SJSA1 (cell line): ENCODE data around the gene NCOA3. TPM values are rescaled to one million over a fixed set of nuclear protein-coding genes. Genes with fewer than 3 reads are reported as not detected.

ENCODE experiments used
- DNase-seq, 2 experiments: peaks; one replicate each; pipeline ENCODE4 v3.0.0-alpha.2; 2015 to 2020; ENCODE audit warnings: low spot score in 2 of 2, low read depth in 1 of 2
- H3K27ac ChIP-seq: fragments of 250-450 bp; sonication (Bioruptor Pico); 2 replicates; pipeline ENCODE4 v1.5.1; 2020; ENCODE audit warnings: mild to moderate bottlenecking, moderate library complexity
- H3K27me3 ChIP-seq: fragments of 250-450 bp; sonication (Bioruptor Pico); replicated peaks from 2 replicates; pipeline ENCODE4 v1.5.1; 2020; ENCODE audit warnings: mild to moderate bottlenecking, moderate library complexity
- H3K36me3 ChIP-seq: fragments of 250-450 bp; sonication (Bioruptor Pico); 2 replicates; pipeline ENCODE4 v1.5.1; 2020; ENCODE audit warnings: mild to moderate bottlenecking
- H3K4me1 ChIP-seq: fragments of 250-450 bp; sonication (Bioruptor Pico); replicated peaks from 2 replicates; pipeline ENCODE4 v1.6.1; 2021; ENCODE audit warnings: mild to moderate bottlenecking
- H3K4me3 ChIP-seq: fragments of 250-450 bp; sonication (Bioruptor Pico); 2 replicates; pipeline ENCODE4 v1.5.1; 2020; ENCODE audit warnings: mild to moderate bottlenecking
- H3K9me3 ChIP-seq: fragments of 250-450 bp; sonication (Bioruptor Pico); replicated peaks from 2 replicates; pipeline ENCODE4 v1.5.1; 2020; ENCODE audit warnings: mild to moderate bottlenecking
- total RNA-seq: library from RNA; depleted of rRNA; stranded (reverse); fragments of >200 nt; shearing (Covaris generic); gene quantifications from 2 replicates; pipeline ENCODE4 v1.2.3, GENCODE V29; 2014

NCOA3 gene
- total RNA-seq, 1 experiment from 2014 or later: 20.4 TPM

- H3K36me3 ChIP-seq: no peaks in the 10 kb centered on the region
- no peaks in the 10 kb centered on the region for H3K9me3 ChIP-seq
- no peaks in the 10 kb centered on the region for H3K27me3 ChIP-seq
- no peak overlapping the region for H3K27ac ChIP-seq
- H3K4me1 ChIP-seq: no peaks in the 10 kb centered on the region
- no peak overlapping the region for H3K4me3 ChIP-seq
- no peak for DNase-seq
Observed at GRCh38 chr20:47659904-47660601, 158.4 kb downstream of the NCOA3 start.

GRCh38 chr20:47660602-47660905 is 158.9 kb downstream of the NCOA3 start:
- Histone ChIP-seq H3K9me3 (no peaks in the 10 kb centered on the region), H3K27me3 (no peaks in the 10 kb centered on the region), H3K36me3 (no peaks in the 10 kb centered on the region), H3K4me1 (no peaks in the 10 kb centered on the region), H3K4me3 (no peak overlapping the region), H3K27ac (no peak overlapping the region)
- no peak for DNase-seq

- Histone ChIP-seq H3K9me3 (no peaks in the 10 kb centered on the region), H3K27me3 (no peaks in the 10 kb centered on the region), H3K4me1 (no peaks in the 10 kb centered on the region), H3K4me3 (no peak overlapping the region), H3K27ac (no peak overlapping the region), H3K36me3 (no peaks in the 10 kb centered on the region)
- DNase-seq: peak in 1 of 2 experiments; percentile 22
Observed at GRCh38 chr20:47660983-47661700, 159.5 kb downstream of the NCOA3 start.

- H3K36me3 ChIP-seq: no peaks in the 10 kb centered on the region
- no peaks in the 10 kb centered on the region for H3K4me1 ChIP-seq
- H3K9me3 ChIP-seq: no peaks in the 10 kb centered on the region
- no peak overlapping the region for H3K27ac ChIP-seq
- no peaks in the 10 kb centered on the region for H3K27me3 ChIP-seq
- H3K4me3 ChIP-seq: no peak overlapping the region
- peak in 1 of 2 experiments; percentile 31 for DNase-seq
Observed at GRCh38 chr20:47661714-47662113, 160.0 kb downstream of the NCOA3 start.

DNA sequence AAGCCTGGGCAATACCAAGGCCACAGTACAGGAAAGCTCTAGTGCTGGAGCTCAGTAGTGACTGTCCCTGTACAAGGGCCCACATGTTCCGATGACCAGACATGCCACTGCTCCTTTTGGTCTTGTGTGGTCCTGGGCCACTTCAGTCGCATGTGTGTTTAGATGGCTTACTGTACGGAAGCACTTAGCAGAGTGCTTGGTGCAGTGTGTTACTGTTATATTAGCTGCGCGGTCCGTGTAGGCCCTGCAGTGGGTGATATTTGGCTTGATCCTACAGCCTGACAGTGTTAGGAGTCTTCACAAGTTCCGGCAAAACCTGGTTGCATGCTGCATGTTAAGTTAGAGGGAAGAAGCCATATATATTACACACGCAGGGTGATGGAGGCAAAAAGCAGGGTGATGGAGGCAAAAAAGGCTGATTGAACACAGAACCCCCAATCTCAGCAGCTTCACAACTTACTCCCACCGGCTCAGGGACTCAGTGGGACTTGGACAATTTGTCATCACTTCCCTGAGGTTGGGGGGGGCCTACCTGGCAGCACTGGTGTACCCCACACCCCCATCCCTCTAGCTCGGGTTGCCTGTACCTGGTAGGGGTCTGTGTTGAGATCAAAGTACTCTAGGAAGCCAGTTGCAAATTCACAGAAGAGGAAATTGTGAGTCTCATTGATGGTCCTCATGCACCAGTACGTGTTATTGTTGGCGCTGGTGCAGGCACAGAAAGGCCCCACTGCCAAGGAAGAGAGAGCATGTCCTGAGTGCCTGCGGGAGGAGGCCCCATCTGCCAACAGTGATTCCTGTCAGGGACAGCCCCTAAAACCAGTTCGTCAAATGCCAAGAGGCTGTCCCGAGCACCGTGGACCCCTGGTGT is 161.0 kb downstream of the NCOA3 start:
- Histone ChIP-seq H3K27ac (no peak overlapping the region), H3K4me1 (no peaks in the 10 kb centered on the region), H3K9me3 (no peaks in the 10 kb centered on the region), H3K27me3 (no peaks in the 10 kb centered on the region), H3K36me3 (no peaks in the 10 kb centered on the region), H3K4me3 (no peak overlapping the region)
- peak in 1 of 2 experiments; percentile 35 for DNase-seq

DNA sequence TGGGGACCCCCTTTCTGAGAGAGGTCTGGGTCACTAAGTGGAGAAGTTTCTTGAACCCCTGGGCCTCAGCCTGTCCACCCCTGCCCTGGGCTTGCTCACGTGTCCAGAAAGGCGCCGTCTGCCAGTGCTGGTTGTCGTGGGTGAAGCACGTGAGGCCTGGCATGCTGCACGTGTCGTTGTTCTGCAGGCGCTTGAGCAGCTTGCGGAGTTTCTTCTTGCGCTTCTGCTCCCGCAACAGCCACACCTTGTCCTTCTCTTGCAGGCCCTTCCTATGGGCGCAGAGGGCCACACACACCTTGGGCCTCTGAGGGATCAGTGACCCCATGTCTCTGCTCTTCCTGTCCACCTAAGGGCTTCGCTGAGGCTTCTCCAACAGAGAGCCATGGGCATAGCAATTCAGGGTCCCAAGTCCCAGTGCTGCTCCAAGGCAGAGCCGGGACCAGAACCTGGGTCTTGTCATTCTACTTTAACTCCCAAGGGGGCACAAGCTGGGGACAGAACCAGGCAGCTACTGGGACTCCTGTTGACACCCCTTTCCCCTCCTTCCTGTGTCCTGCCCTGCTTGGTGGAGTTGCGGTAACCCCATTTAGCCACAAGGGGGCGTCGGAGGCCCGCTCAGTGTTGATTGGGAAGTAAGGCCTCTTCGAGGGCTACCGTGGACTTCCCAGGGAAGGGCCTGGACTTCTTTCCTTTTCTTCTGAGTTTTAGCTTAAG is 161.8 kb downstream of the NCOA3 start:
- Histone ChIP-seq H3K27ac (no peak overlapping the region), H3K36me3 (no peaks in the 10 kb centered on the region)
- DNase-seq: peak; percentile 70 to 79

DNA sequence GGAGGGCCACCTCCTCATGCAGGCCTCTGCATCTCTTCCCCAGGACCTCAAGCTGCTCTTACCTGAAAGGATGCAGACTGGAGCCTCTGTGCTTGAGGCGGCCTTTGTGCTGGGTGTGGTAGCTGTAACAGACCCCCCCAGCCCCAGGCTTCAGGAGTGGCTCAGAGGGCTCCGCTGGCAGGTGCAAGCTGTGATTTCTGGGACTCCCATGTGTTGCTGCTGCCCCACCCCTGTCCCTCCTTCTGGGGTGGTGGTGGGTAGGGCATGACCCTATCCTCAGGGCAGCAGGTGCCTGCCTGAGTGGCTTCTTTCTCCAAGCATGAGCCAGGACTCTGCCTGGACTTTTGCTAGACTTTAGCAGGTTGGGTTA is 162.4 kb downstream of the NCOA3 start:
- H3K4me1 ChIP-seq: no peaks in the 10 kb centered on the region
- no peaks in the 10 kb centered on the region for H3K36me3 ChIP-seq
- no peaks in the 10 kb centered on the region for H3K9me3 ChIP-seq
- H3K27me3 ChIP-seq: no peaks in the 10 kb centered on the region
- no peak for DNase-seq
- no peak overlapping the region for H3K27ac ChIP-seq
- no peak overlapping the region for H3K4me3 ChIP-seq

More for the DNA sequence above, 161.8 kb downstream of the NCOA3 start:
- H3K27me3 ChIP-seq: no peaks in the 10 kb centered on the region
- H3K9me3 ChIP-seq: no peaks in the 10 kb centered on the region
- H3K4me1 ChIP-seq: no peaks in the 10 kb centered on the region
- no peak overlapping the region for H3K4me3 ChIP-seq

- DNase-seq: peak in 1 of 2 experiments; percentile 30
- H3K27ac ChIP-seq: no peak overlapping the region
- no peaks in the 10 kb centered on the region for H3K4me1 ChIP-seq
- no peaks in the 10 kb centered on the region for H3K27me3 ChIP-seq
- no peaks in the 10 kb centered on the region for H3K36me3 ChIP-seq
- H3K9me3 ChIP-seq: no peaks in the 10 kb centered on the region
- H3K4me3 ChIP-seq: no peak overlapping the region
Observed at GRCh38 chr20:47664744-47665143, 163.1 kb downstream of the NCOA3 start.

DNA sequence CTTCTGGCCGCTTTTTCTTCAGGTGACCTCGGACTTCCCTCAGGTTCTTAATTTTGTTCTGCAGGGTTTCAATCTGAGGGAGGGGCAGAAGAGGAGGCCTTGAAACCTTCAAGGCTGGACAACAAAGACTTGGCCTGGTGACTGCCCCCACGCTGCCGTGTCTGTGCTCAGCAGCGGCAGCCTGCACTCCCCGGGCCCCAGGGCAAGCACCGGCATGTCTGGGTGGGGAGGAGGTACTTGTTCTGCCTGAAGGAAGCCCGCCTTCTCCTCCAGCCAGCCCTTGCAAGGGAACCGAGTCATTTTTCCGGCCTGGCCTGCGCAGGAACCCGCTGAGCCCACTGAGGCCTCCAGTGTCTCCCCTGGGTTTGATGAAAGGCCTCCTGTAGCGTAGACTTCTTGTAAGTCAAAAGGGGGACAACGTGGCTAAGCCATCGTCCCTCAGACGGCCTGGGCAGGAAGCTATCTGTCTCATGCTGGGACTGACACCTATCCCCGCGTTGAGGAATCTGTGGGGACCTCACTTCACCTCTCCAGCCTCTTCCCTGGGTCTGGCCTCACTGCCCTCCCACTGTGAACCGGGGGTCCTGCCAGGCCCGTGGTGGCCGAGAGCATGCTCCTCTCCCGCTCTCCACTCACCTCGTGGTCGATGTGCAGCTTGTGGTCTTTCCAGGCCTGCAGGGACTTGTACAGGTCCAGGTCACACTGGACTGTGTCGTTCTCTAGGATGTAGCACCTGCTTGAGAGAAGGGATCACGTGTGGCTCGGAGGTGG is 163.7 kb downstream of the NCOA3 start:
- Histone ChIP-seq H3K9me3 (no peaks in the 10 kb centered on the region), H3K27me3 (no peaks in the 10 kb centered on the region), H3K4me1 (no peaks in the 10 kb centered on the region), H3K36me3 (no peaks in the 10 kb centered on the region), H3K27ac (no peak overlapping the region), H3K4me3 (no peak overlapping the region)
- DNase-seq: peak in 1 of 2 experiments; percentile 33

- Histone ChIP-seq H3K4me1 (no peaks in the 10 kb centered on the region), H3K9me3 (no peaks in the 10 kb centered on the region), H3K36me3 (no peaks in the 10 kb centered on the region), H3K4me3 (no peak overlapping the region), H3K27me3 (no peaks in the 10 kb centered on the region), H3K27ac (no peak overlapping the region)
- peak in 1 of 2 experiments; percentile 33 for DNase-seq
Observed at GRCh38 chr20:47666304-47666703, 164.6 kb downstream of the NCOA3 start.

DNA sequence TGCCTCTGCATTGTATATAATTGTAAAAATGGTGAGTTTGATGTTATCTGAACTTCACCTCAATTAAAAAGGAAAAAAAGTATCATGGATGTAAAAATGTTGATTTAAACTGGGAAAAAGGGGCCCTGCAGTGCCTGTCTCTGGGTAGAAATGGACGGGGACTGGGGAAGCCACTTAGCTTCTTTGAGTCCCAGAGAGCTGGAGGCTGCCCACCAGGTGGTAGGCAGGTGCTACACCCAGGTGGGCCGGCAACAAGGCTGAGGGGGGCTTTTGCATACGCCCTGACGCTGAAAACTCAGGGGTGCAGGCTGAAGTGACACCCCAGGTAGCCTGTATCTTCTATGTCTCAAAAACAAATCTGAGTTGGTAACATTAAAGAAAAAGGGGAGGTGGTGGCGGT is 165.4 kb downstream of the NCOA3 start:
- DNase-seq: peak in 1 of 2 experiments; percentile 22
- H3K9me3 ChIP-seq: no peaks in the 10 kb centered on the region
- no peak overlapping the region for H3K27ac ChIP-seq
- H3K27me3 ChIP-seq: no peaks in the 10 kb centered on the region
- no peak overlapping the region for H3K4me3 ChIP-seq
- no peaks in the 10 kb centered on the region for H3K4me1 ChIP-seq
- no peaks in the 10 kb centered on the region for H3K36me3 ChIP-seq

GRCh38 chr20:47667531-47668312 is 166.0 kb downstream of the NCOA3 start:
- Histone ChIP-seq H3K27ac (no peak overlapping the region), H3K4me3 (no peak overlapping the region), H3K4me1 (no peaks in the 10 kb centered on the region), H3K36me3 (no peaks in the 10 kb centered on the region), H3K27me3 (no peaks in the 10 kb centered on the region), H3K9me3 (no peaks in the 10 kb centered on the region)
- DNase-seq: peak in 1 of 2 experiments; percentile 32
